Hepatocyte (in vitro differentiated cells): ENCODE data around the gene SLFN12L. TPM values are rescaled to one million over a fixed set of nuclear protein-coding genes. Genes with fewer than 3 reads are reported as not detected.

Experiments used
- DNase-seq: peaks from one replicate; pipeline ENCODE4 v3.0.0-alpha.2; 2016; ENCODE audit warnings: low spot score
- H2AFZ ChIP-seq: fragments of 200-600 bp; sonication (generic); 2 replicates; pipeline ENCODE4 v1.6.0; 2016; ENCODE audit warnings: antibody characterized with exemption, mild to moderate bottlenecking
- H3K27ac ChIP-seq: fragments of 200-600 bp; sonication (generic); 2 replicates; pipeline ENCODE4 v1.5.1; 2016; ENCODE audit warnings: mild to moderate bottlenecking
- H3K27me3 ChIP-seq: fragments of 200-600 bp; sonication (generic); 2 replicates; pipeline ENCODE4 v1.6.1; 2016
- H3K36me3 ChIP-seq: fragments of 200-600 bp; sonication (generic); replicated peaks from 2 replicates; pipeline ENCODE4 v1.5.1; 2016; ENCODE audit warnings: low read depth; ENCODE audit not compliant: insufficient read depth
- H3K4me1 ChIP-seq: fragments of 200-600 bp; sonication (generic); 2 replicates; pipeline ENCODE4 v1.5.1; 2016; ENCODE audit warnings: mild to moderate bottlenecking, moderate library complexity; ENCODE audit not compliant: insufficient read depth
- H3K4me2 ChIP-seq: fragments of 200-600 bp; sonication (generic); 2 replicates; pipeline ENCODE4 v1.6.0; 2016
- H3K4me3 ChIP-seq: fragments of 200-600 bp; sonication (generic); 2 replicates; pipeline ENCODE4 v1.5.1; 2016; ENCODE audit warnings: mild to moderate bottlenecking
- H3K79me2 ChIP-seq: fragments of 200-600 bp; sonication (generic); 2 replicates; pipeline ENCODE4 v1.6.0; 2017; ENCODE audit warnings: mild to moderate bottlenecking
- H3K9me2 ChIP-seq: fragments of 200-600 bp; sonication (generic); replicated peaks from 2 replicates; pipeline ENCODE4 v1.6.0; 2017; ENCODE audit warnings: mild to moderate bottlenecking; ENCODE audit not compliant: insufficient read depth
- H3K9me3 ChIP-seq: fragments of 200-600 bp; sonication (generic); 2 replicates; pipeline ENCODE4 v1.5.1; 2016; ENCODE audit warnings: low read depth, mild to moderate bottlenecking
- H4K20me1 ChIP-seq: fragments of 200-600 bp; sonication (generic); 2 replicates; pipeline ENCODE4 v1.6.0; 2016; ENCODE audit warnings: mild to moderate bottlenecking; ENCODE audit not compliant: insufficient read depth, poor library complexity, severe bottlenecking
- CTCF ChIP-seq: fragments of 200-600 bp; sonication (generic); IDR thresholded peaks from 2 replicates; pipeline ENCODE4 v1.5.1; 2016; ENCODE audit warnings: antibody characterized with exemption, mild to moderate bottlenecking; ENCODE audit not compliant: poor library complexity
- EZH2 ChIP-seq: fragments of 200-600 bp; sonication (generic); IDR thresholded peaks from 2 replicates; pipeline ENCODE4 v1.6.1; 2016; ENCODE audit warnings: antibody characterized with exemption, mild to moderate bottlenecking, borderline replicate concordance
- EZH2phosphoT487 ChIP-seq: fragments of 200-600 bp; sonication (generic); IDR thresholded peaks from one replicate; pipeline ENCODE4 v1.6.1; 2018; ENCODE audit warnings: antibody characterized with exemption, mild to moderate bottlenecking, low read depth, moderate library complexity; ENCODE audit not compliant: unreplicated experiment, severe bottlenecking
- WGBS: methylation state at CpG from one replicate; pipeline ENCODE4 v1.1.6; 2016; ENCODE audit warnings: low lambda C conversion rate; ENCODE audit errors: missing lambda C conversion rate; 5-methylcytosine and 5-hydroxymethylcytosine counted together
- polyA plus RNA-seq: library from polyadenylated mRNA; unstranded; fragments of >200 nt; fragmentation: Nextera tagmentation; extraction: Ambion mirVana; gene quantifications from 2 replicates; pipeline ENCODE4 v1.2.1, GENCODE V29; 2016
- total RNA-seq: library from RNA; depleted of rRNA; stranded (reverse); fragments of >200 nt; gene quantifications from 2 replicates; pipeline ENCODE4 v1.2.3, GENCODE V29; 2014

The SLFN12L gene
- total and polyA plus RNA-seq, 2 experiments from 2014 or later = 0.03 TPM; not detected in 1

GRCh38 chr17:35560703-35561102 is 23.2 kb upstream of the SLFN12L start, which contains the start of gene SLFN14:
SLFN14 (minus strand) TSS chr17:35560819; CDS start chr17:35558062, 2,757 bp downstream.
- Histone ChIP-seq H3K79me2 (no peaks in the 10 kb centered on the region), H4K20me1 (no peaks in the 10 kb centered on the region), H3K4me1 (no peaks in the 10 kb centered on the region), H3K9me2 (no peaks in the 10 kb centered on the region), H3K27ac (no peak within 1 kb of the TSS), H3K4me3 (no peak within 1 kb of the TSS), H2AFZ (no peak within 1 kb of the TSS), H3K4me2 (no peak within 1 kb of the TSS), H3K36me3 (no peaks in the 10 kb centered on the region), H3K27me3 (peaks cover 19% of the 10 kb centered on the region), H3K9me3 (no peaks in the 10 kb centered on the region)
- WGBS = 57% methylated on average over 3 of the region's 3 CpGs
- DNase-seq = no peak
- TF ChIP-seq EZH2 (no peak), CTCF (no peak), EZH2phosphoT487 (no peak)

- Histone ChIP-seq H3K9me2 (no peaks in the 10 kb centered on the region), H3K4me3 (no peak overlapping the region), H3K27ac (no peak overlapping the region), H2AFZ (no peak overlapping the region), H3K79me2 (no peaks in the 10 kb centered on the region), H3K4me2 (no peak overlapping the region), H3K36me3 (no peaks in the 10 kb centered on the region), H3K9me3 (no peaks in the 10 kb centered on the region), H3K4me1 (no peaks in the 10 kb centered on the region), H4K20me1 (no peaks in the 10 kb centered on the region), H3K27me3 (peaks cover 16% of the 10 kb centered on the region)
- 85% methylated on average over 2 of the region's 2 CpGs for WGBS
- no peak for TF ChIP-seq EZH2phosphoT487
- no peak for TF ChIP-seq EZH2
- no peak for TF ChIP-seq CTCF
- no peak for DNase-seq
Measured at GRCh38 chr17:35559495-35560210, 22.2 kb upstream of the SLFN12L start.

GRCh38 chr17:35557353-35557752 is 19.9 kb upstream of the SLFN12L start:
- no peaks in the 10 kb centered on the region for H3K9me2 ChIP-seq
- no peak for DNase-seq
- no peaks in the 10 kb centered on the region for H3K36me3 ChIP-seq
- H3K4me1 ChIP-seq = no peaks in the 10 kb centered on the region
- H3K4me2 ChIP-seq = no peak overlapping the region
- no peaks in the 10 kb centered on the region for H3K9me3 ChIP-seq
- no peak overlapping the region for H3K4me3 ChIP-seq
- no peaks in the 10 kb centered on the region for H4K20me1 ChIP-seq
- H3K27ac ChIP-seq = no peak overlapping the region
- no peaks in the 10 kb centered on the region for H3K79me2 ChIP-seq
- H3K27me3 ChIP-seq = peaks cover 25% of the 10 kb centered on the region
- no peak overlapping the region for H2AFZ ChIP-seq
- 89% methylated on average over 3 of the region's 3 CpGs for WGBS
- TF ChIP-seq CTCF = no peak
- no peak for TF ChIP-seq EZH2phosphoT487
- TF ChIP-seq EZH2 = no peak
